ENCODE data around the gene ROS1.
A peak's percentile ranks its signal among the peaks of the same experiment; 100 is the strongest.
"Not testable (repeated sequence)": the region's sequence is repeated elsewhere in the genome, so short reads cannot be mapped to it uniquely, and the experiment has no call there.

The ROS1 gene

DNA sequence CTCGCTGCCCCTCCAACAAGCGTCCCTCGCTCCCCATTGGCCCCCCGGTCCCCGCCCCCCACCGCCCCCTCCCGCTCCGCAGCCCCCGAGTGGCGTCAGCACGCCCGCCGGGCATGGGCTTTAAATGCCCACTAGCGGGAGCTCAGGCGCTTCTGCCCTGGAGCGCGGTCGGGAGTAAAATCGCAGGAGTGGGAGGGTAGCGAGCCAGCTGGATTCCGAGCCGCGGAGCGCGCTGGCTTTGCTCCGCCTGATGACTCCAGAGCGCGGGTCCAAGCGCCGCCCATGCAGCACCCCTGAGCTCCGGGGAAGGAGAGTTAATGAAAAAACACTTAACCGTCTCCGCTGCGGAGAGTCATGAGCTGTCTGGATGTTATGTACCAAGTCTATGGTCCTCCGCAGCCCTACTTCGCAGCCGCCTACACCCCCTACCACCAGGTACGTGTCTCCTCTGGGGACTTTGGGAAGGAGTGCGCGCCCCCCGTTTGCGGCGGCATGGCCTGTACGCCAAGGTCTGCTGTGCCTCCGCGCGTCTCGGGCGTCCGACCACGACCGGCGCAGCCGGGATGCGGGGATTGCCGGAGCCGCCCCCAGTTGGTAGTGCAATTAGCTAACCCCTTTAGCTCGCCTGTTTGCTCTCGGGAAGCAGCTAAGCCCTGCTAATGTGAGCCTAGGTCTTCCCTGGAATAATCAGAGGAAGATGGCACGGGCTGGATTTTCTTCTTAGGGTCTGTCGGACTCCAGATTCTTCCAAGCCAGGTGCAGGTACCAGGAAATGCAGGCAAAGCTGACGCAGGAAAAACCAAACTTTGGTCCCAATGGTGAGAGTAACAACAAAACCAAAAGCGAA is 160.1 kb downstream of the ROS1 start, which contains the start of gene VGLL2:
Gene VGLL2, plus strand, starts transcription at position 149 of the 847 bp plus-strand sequence. Its CDS starts 206 bp downstream, at position 355.
- DNase-seq = peak; percentile 82

DNA sequence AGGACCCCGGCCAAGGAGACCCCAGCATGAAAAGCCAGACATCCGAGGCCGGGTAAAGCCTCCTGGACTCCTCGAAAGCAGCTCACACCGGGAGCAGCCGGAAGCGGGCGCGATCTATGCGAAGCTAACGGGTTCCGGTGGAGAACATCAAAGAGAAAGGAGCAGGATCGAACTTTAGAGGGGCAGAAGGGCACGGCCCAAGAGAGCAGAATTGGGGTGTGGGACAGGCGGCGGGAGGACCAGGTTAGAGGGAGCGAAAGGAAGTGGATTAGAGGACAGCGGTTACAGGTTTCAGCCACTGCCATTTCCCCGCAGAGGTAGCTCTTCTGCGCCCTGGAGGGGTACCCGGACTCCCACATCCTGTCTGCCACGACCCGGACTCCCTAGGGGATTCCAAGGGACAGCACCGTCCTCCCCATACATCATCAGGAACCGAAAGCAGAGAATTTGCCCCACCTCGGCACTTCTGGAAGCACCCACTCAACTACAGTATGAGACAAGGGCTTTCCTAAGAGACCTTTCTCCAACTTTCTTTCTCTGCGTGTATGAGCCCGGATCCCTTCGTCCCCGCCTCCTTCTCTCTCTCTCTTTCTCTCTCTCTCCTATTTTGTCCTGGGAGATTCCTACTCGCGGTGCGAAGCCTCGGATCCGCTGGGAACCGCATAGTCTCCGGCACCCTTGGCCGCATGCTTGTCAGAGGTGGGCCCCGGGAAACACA is 160.9 kb downstream of the ROS1 start:
- peak; percentile 34 for DNase-seq

DNA sequence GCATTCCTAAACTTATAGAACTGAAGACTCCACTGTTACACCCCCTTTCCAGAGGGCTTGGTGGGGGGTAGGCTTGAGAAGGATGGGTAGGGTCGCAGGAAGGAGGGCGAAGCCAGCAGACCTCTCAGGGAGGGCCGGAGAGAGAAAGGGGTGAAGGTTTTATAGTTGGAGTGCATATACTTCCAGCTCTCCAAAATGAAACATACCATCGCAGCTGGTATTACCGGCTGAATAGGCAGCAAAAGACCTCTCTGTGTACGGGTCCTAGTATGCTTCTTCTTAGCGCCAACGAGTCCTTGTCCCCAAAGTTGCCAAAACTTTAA is 161.4 kb downstream of the ROS1 start:
- no peak for DNase-seq

DNA sequence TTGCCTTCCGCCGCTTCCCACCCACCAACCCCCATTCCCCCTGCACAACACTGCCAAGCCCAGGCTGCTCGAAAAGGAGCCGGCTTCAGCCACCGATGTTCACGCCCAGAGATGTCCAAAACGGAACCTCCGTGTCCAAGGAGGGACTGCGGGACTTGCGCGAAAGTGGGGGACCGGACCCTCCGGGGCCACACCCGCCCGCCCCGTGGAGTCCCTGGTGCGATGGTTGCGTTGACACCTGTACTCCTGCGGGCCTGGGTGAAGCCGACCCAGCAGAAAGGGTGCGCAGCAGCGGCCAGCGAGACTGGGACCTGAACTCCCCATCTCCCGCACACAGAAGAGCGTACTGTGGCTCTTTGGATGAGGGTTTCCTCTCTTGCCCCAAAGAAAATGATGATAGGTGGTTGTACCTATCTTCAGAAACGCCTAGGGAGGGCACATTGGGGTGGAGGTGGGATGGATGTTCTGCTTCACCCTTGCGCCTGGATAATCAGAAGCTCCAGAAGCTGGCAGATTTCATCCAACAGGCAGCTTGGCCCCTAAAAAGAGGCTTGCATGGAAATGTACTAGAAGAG is 162.3 kb downstream of the ROS1 start:
- DNase-seq = no peak

DNA sequence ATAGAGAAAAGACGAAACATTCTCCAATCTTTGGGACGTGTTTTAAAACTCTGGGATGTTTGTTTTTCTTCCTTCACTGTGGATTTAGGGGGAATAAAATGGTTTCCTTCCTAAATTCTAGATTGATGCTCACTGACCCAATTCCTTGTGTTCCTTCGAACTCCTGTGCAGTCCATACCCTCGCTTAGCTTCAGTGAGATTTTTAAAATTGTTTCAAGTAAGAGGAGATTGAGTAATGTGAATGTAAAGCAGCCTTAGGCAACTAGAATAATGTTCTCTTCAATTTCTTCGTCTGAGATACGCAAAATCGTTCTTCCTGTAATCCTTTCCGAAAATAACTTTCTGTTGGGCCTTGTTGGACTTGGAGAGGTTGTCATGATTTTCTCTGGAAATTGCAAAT is 162.9 kb downstream of the ROS1 start:
- DNase-seq = no peak

DNA sequence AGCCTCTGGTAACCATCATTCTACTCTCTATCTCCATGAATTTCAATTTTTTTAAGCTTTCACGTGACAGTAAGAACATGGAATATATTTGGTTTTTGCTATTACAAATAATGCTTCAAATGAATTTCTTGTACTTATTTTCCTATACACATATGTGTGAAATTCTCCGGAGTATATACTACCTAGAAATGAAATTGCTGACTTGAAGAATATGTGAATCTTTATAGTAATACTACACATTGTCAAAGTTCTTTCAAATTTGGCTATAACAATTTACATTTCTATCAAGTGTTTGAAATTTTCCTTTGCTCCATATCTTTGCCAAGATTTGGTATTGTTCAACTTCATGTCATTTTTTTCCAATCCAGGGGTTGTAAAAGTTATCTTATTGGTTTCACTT is 172.0 kb downstream of the ROS1 start:
- DNase-seq = no peak

DNA sequence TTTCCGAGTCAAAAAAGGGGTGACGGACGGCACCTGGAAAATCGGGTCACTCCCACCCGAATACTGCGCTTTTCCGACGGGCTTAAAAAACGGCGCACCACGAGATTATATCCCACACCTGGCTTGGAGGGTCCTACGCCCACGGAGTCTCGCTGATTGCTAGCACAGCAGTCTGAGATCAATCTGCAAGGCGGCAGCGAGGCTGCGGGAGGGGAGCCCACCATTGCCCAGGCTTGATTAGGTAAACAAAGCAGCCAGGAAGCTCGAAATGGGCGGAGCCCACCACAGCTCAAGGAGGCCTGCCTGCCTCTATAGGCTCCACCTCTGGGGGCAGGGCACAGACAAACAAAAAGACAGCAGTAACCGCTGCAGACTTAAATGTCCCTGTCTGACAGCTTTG is 180.8 kb downstream of the ROS1 start:
- DNase-seq = not testable (repeated sequence)

DNA sequence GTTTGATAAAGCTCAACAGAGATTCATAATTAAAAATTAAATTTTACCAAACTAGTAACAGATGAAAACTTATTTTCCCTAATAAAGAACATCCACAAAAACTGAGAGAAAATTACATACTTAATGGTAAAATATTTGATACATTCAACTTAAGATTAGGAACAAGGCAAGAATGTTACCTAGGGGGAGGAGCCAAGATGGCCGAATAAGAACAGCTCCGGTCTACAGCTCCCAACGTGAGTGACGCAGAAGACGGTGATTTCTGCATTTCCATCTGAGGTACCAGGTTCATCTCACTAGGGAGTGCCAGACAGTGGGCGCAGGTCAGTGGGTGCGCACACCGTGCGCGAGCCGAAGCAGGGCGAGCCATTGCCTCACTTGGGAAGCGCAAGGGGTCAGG is 181.2 kb downstream of the ROS1 start:
- not testable (repeated sequence) for DNase-seq

All from left hindlimb (tissue), 1 donor.